Activated CD4-positive, alpha-beta T cell treated with anti-CD3 and anti-CD28 coated beads for 1 hour (primary cell): ENCODE data around the gene RNH1.

Source experiments
- DNase-seq: peaks from one replicate; pipeline ENCODE4 v3.0.0-alpha.2; 2020

The RNH1 gene

DNA sequence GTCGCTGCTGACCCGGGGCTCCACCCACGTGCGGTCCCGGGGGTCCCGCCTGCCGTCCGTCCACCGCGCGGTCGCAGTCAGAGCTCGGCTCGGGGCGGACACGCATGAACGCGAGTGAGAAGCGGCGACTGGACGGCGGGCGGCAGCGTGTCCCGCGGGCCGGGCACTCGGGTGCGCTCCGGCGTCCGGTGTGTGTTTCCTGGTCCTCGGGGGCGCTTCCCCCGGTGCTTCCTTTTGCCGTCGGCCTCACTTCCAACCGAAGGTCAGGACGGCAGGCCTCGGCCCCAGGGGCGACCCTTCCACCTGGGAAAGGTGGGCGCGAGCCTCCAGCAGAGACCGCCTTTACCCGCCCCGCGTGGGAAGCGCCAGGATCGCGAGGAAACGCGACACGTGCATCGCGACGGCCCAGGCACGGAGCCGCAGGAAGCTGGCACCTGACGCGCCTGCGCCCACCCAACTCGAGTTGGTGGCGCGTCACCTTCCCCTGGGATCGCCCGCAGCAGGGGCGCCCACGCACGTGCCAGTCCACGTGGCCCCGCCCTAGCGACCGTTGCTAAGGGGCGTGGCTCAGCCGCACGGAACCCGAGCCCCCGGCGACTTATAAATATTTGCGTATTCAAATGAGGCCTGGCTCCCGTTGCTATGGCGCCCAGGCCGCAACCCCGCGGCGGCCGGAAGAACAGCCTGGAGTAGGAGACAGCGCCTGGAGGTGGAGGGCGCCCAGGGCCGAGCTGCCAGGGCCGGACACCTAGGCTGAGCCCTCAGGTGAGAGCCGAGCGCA is 30.0 kb upstream of the RNH1 start, which contains the start of gene LRRC56:
Gene LRRC56 (plus strand): TSS at position 687 of the 781 bp plus-strand sequence. CDS start 3,158 bp downstream, outside the sequence.
- peak; percentile 83 for DNase-seq

- DNase-seq, result peak; percentile 95
These were observed 28.7 kb upstream of the RNH1 start, which contains the start of gene HRAS for GRCh38 chr11:535519-536454. TSS of gene HRAS (minus strand) at chr11:535576.

- DNase-seq, result no peak
These were observed 28.1 kb upstream of the RNH1 start for GRCh38 chr11:535210-535518.

GRCh38 chr11:534396-535209 is 27.6 kb upstream of the RNH1 start:
- no peak for DNase-seq

- no peak for DNase-seq
These were observed 26.7 kb upstream of the RNH1 start for GRCh38 chr11:533586-534395.

- no peak for DNase-seq
These were observed 26.0 kb upstream of the RNH1 start for GRCh38 chr11:532986-533585.

- DNase-seq, result no peak
These were observed 25.5 kb upstream of the RNH1 start for GRCh38 chr11:532527-532985.

- no peak for DNase-seq
These were observed 25.0 kb upstream of the RNH1 start for GRCh38 chr11:531919-532526.

DNA sequence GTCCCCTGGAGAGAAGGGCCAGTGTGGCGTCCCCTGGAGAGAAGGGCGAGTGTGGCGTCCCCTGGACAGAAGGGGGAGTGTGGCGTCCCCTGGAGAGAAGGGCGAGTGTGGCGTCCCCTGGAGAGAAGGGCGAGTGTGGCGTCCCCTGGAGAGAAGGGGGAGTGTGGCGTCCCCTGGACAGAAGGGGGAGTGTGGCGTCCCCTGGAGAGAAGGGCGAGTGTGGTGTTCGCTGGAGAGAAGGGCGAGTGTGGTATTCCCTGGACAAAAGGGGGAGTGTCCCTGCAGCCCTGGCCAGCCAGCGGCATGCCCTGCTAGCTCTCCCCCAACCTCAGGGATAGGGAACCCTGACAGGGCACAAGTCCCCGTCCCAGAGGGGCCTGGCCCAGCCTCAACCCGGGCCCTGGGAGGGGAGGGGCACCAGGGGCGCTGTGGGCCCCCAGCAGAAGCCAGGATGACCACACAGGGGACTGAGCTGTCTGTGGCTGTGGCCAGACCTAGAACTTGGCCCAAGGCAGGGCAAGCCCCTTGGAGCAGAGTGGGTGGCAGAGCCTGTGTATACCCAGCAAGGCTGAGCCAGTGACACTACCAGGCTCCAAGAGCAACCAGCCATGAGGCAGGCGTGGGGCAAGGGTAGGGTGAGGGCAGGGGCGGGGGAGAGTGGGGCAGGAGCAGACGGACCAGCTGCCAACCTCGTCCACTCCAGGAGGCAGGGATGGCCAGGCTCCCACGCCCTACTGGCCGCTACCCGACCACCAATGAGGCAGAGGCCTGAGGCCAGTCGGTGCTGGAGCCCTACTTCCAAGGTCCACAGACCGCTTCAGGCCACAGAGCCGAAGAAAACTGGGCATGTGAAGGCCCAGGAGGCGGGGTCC is 24.2 kb upstream of the RNH1 start:
- DNase-seq, result no peak

DNA sequence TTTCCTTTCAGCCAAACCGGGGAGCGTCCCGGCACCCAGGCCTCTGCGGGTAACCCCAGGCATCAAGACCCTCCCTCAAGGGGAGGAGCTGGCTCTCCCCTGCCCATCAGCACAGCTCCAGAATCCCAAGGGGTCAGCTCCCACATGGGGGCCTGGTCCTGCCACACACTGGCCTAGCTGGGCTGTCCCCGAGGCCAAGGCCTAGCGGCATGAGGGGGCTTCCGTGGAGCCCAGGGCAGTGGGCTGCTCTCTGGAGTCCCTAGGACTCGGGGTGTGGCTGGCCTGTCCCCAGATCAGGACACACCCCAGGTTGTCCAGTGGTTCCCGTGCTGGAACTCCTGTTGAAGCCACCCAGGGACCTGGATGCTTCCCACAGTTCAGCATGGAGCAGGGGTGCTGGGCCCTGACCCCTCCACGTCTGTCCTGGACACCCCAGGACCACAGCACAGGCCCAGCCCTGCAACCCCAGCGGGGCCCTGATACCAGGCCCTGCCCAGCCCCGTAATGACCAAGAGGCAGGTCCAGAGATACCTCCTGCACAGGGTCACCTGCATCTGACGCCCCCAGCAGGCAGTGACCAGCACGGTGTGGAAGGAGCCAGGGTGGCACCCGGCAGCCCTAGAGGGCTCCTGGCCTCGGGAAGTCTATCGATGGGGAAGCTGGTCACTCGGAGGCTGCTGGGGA is 22.8 kb upstream of the RNH1 start:
- no peak for DNase-seq

GRCh38 chr11:528815-529727 is 22.0 kb upstream of the RNH1 start:
- DNase-seq, result no peak

GRCh38 chr11:528166-528814 is 21.2 kb upstream of the RNH1 start:
- no peak for DNase-seq

DNA sequence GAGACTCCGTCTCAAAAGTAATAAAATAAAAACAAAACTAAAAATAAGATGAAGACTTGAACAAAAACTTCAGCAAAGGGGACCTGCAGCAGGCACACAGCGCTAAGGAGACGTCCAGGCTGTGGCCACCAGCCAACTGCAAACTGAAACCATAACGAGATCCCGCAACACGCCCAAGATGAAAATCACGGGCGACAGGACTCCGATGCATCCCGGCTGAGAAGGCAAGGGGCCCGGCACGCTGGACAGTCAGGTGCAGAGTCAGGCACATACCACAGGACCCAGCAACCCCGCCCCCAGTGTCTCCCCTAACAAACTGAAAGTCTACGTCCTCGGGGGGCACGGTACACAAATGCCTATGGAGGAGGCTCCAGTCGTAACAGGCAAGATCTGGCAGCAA is 19.1 kb upstream of the RNH1 start:
- DNase-seq, result no peak

GRCh38 chr11:521177-521688 is 14.2 kb upstream of the RNH1 start:
- DNase-seq, result no peak

- no peak for DNase-seq
These were observed 13.6 kb upstream of the RNH1 start for GRCh38 chr11:520428-521176.

- peak; percentile 85 for DNase-seq
These were observed 11.6 kb upstream of the RNH1 start for GRCh38 chr11:518463-519202.
